NCI-H345 treated with DMSO at 0.1 percent for 48 hours (cell line): ENCODE measurements around the gene TRPC4AP.
"Not testable (repeated sequence)": the region's sequence is repeated elsewhere in the genome, so short reads cannot be mapped to it uniquely, and the experiment has no call there.

Source experiments
- DNase-seq: peaks from one replicate; lab custom pipeline; 2025; ENCODE audit not compliant: unreplicated experiment; lab: John Stamatoyannopoulos, UW

Gene TRPC4AP

DNA sequence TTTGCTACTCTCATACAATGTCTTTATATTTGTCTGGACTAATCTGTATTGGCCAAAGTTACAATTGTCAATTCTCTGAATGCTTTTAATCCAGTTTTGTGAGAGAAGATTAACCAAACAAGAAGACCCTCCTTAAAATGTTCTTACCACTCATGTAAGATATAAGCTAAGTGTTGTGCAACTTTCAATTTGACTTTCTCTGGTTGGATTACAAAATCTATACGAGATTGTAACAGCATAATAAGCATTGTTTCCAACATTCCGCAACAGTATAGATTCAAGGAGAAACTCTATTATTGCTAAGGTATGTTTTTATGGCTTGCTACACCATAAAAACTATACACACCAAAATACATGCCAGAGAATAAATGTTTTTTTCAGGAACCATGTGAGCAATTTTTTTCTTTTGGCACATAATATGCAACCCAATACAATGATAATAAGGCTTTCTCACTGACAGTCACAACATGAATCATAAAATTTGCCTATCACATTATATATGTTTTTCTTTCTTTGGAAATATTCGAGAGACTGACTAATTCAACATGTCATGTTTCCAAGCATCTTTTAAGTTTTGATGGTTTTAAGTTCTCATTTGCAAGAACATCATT, 12.2 kb upstream of the TRPC4AP start:
- DNase-seq, result no peak

GRCh38 chr20:35101620-35102019, 9.0 kb upstream of the TRPC4AP start:
- no peak for DNase-seq

DNA sequence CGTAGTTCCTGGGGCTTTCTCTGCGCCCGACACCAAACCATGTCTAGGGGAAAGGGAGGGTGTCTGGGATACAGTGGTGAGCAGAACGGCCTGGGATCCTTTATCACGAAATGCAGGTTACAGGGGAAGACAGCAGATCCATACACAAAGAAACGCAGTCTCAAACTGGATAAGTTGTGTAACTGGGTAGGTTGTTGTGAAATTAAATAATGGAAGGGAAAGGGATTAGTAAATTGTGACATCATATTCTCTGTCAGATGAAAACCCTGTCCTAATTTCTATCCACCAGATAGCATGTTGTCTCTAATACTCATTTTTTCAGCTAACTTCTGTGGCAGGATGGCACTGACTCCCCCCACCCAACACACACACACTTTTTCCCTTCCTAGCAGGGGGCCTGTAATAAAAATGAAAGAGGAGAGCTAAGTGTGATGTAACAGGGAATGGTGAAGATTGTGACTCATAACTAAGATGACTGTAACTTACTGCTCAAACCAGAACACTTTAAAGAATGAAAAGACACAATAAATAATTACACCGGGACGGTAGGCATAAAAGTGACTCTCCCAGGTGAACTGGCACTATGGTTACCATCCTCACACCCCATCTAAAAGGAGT, 769 bp upstream of the TRPC4AP start:
- no peak for DNase-seq

- DNase-seq, result peak; percentile 26
These were observed 637 bp downstream of the TRPC4AP start for GRCh38 chr20:35091816-35092523.

DNA sequence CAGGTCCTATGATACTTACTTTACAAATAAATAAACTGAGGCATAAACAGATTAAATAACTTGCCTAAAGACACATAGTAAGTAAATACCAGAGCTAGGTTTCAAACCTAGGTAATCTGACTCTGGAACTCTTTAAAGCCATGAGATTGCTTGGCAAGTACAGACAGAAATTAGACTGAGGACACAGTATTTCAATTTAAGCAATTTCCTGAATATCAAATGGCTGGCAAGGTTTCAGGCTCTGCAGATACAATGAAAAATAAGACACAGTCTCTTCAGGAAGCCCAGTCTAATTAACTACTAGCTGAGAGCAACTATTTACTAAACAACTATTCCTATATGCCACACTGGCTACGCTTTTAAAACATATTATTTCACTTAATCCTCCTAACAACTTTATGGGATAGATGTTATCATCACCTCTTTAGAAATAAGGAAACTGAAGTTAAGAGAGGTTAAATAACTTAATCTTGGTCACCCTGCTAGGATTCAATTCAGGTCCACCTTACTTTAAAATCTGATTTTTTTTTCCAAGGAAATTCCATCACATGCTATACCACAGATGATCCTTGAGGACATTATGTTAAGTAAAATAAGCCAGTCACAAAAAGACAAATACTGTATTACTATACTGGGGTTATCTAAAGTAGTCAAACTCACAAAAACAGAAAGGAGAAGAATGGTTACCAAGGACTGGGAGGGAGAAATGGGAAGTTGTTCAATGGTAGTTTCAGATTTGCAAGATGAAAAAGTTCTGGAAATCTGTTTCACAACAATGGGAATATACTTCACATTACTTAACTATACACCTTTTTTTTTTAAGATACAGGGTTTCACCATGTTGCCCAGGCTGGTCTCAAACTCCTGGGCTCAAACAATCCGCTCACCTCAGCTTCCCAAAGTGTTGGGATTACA, 4.1 kb downstream of the TRPC4AP start:
- no peak for DNase-seq

GRCh38 chr20:35087791-35088190, 4.8 kb downstream of the TRPC4AP start:
- no peak for DNase-seq

DNA sequence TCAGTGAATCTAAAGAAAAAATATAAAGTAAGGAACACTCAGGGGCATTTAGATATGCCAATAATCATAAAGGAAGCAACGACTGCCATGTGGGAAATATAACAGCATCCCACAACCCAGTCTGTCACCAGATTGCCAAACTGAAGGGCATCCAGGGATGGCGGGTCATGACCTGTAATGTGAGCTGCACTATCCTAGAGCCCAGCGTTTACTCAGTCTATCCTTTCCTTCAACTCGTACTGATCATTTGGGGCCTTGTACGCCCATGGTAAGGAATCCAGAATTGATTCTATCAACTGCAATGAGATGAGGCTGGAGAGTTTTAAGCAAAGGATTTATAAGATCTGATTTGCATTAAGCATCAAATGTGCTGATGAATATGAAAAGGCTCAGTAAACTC, 5.3 kb downstream of the TRPC4AP start:
- DNase-seq, result no peak

- DNase-seq, result no peak
These were observed 7.0 kb downstream of the TRPC4AP start for GRCh38 chr20:35085477-35086225.

- no peak for DNase-seq
These were observed 7.6 kb downstream of the TRPC4AP start for GRCh38 chr20:35084998-35085397.

GRCh38 chr20:35080348-35080642, 12.3 kb downstream of the TRPC4AP start:
- DNase-seq, result not testable (repeated sequence)

DNA sequence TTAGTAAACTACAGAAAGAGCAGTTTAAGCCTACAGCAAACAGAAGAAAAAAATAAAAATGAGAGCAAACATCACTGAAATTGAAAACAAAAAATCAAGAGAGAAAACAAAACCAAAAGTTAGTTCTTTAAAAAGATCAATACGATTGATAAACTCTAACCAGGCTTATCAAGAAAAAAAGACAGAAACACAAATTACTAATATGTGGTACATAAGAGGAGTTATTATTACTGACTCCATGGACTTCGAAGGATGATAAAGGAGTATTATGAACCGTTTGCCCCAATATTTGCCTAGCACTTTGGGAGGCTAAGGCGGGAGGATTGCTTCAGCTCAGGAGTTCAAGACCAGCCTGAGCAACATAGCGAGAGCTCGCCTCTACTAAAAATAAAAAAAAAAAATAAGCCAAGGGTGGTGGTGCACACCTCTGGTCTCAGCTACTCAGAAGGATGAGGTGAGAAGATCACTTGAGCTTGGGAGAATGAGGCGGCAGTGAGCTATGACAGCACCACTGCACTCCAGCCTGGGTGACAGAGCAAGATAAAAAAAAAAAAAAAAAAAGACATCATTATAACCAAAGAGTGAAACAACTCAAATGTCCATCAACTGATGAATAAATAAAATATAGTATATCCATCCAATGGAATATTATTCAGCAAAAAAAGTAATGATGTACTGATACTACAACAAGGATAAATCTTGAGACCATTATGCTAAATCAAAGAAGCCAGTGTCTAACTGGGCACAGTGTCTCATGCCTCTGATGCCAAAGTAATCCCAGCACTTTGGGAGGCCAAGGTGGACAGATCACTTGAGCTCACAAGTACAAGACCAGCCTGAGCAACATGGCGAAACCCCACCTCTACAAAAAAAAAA, 12.9 kb downstream of the TRPC4AP start:
- no peak for DNase-seq

DNA sequence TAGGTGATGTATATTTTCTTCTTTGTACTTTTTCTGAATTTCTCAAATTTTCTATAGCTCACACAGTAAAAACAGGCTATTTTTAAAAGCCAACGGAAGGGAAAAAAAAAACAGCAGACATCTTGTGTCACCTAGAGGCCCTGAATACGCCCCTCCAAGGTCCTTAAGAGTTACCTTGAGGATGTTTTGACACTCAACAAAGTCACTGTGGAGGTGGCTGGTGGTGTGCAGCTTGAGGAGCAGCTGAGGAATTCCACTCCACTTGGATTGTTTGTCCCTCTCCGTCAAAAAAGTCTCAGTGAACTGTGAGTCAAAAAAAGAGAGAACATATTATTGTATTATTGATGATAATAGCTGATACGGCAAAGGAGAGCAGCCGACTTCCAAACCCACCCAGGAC, 14.7 kb downstream of the TRPC4AP start:
- DNase-seq, result no peak

GRCh38 chr20:35077341-35077740, 15.3 kb downstream of the TRPC4AP start:
- DNase-seq, result no peak

GRCh38 chr20:35071436-35072153, 21.0 kb downstream of the TRPC4AP start:
- not testable (repeated sequence) for DNase-seq

- DNase-seq, result no peak
These were observed 26.4 kb downstream of the TRPC4AP start for GRCh38 chr20:35066194-35066593.

DNA sequence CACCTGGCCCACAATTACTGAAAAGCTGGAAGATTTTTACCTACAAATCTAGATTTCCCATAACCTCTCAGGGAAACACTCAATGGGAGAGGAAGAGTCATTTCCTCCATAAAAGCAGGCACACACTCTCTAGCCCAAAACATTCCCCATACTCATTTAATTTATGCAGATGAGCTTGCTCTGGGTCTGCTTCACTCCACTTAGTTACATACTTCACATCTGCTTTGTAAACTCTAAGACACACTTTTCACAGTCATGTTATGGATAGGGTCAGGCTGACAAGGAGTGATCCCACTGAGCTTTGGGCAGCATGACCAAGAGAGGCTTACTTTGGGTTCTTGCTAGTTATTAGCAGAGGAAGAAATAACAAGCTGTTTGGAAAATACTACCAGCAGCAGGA, 27.4 kb downstream of the TRPC4AP start:
- DNase-seq, result no peak

GRCh38 chr20:35063168-35063567, 29.4 kb downstream of the TRPC4AP start:
- DNase-seq, result no peak

GRCh38 chr20:35062478-35062877, 30.1 kb downstream of the TRPC4AP start:
- no peak for DNase-seq

- no peak for DNase-seq
These were observed 32.4 kb downstream of the TRPC4AP start for GRCh38 chr20:35060168-35060567.
